Epithelial cell of esophagus (primary cell): Measurements from ENCODE around the gene CPT1C.

Experiments
- DNase-seq: peaks from one replicate; pipeline ENCODE4 v3.0.0; 2010; ENCODE audit warnings: low read depth
- H3K4me3 ChIP-seq: 2 replicates; pipeline ENCODE4 v1.5.1; 2011; ENCODE audit warnings: mild to moderate bottlenecking, low read length, control low read depth
- CTCF ChIP-seq: IDR thresholded peaks from 2 replicates; pipeline ENCODE4 v1.5.1; 2011; ENCODE audit warnings: low read depth, mild to moderate bottlenecking, low read length, control low read depth, inconsistent platforms; ENCODE audit not compliant: insufficient read depth; ENCODE audit errors: missing control alignments

Gene CPT1C

GRCh38 chr19:49646586-49646985 is 44.3 kb upstream of the CPT1C start:
- H3K4me3 ChIP-seq, result no peak overlapping the region
- DNase-seq, result no peak
- TF ChIP-seq CTCF, result no peak

GRCh38 chr19:49651029-49651819 is 39.7 kb upstream of the CPT1C start:
- H3K4me3 ChIP-seq, result no peak overlapping the region
- DNase-seq, result no peak
- TF ChIP-seq CTCF, result no peak

GRCh38 chr19:49651820-49652550 is 38.9 kb upstream of the CPT1C start:
- no peak for TF ChIP-seq CTCF
- H3K4me3 ChIP-seq, result no peak overlapping the region
- DNase-seq, result no peak

GRCh38 chr19:49652551-49653465 is 38.1 kb upstream of the CPT1C start:
- H3K4me3 ChIP-seq, result no peak overlapping the region
- DNase-seq, result no peak
- TF ChIP-seq CTCF, result no peak

GRCh38 chr19:49653466-49653806 is 37.5 kb upstream of the CPT1C start:
- H3K4me3 ChIP-seq, result no peak overlapping the region
- DNase-seq, result no peak
- TF ChIP-seq CTCF, result no peak

DNA sequence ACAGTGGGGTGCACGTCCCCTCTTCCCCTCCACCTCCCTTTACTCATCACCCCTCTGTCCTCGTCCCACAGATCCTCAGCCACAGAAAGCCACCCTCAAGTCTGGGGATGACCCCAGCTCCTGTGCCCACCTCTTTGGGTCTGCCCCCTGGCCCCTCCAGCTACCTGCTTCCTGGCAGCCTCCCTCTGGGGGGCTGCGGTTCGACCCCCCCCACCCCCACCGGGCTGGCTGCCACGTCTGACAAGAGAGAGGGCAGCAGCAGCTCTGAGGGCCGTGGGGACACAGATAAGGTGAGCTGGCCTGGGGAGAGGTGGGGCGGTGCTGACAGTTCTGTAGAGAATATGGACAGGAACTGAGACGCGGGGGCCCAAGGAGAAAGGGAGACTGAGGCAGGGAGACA is 36.3 kb upstream of the CPT1C start:
- no peak overlapping the region for H3K4me3 ChIP-seq
- DNase-seq, result no peak
- no peak for TF ChIP-seq CTCF
